ENCODE data around the gene SYCE3.

SYCE3 gene

GRCh38 chr22:50577697-50577986 lies 14.9 kb upstream of the SYCE3 start:
- H3K4me3 ChIP-seq (ENCODE audit: insufficient read depth, low read length, poor library complexity, severe bottlenecking): no peak overlapping the region
- H3K9me3 ChIP-seq (ENCODE audit: insufficient read depth, low read length): no peaks in the 10 kb centered on the region
- no peaks in the 10 kb centered on the region; the same call in 1 of the 2 replicates for H4K20me1 ChIP-seq (ENCODE audit: low read depth, low read length)
- no peaks in the 10 kb centered on the region for H3F3A ChIP-seq (ENCODE audit: insufficient read depth)
- no peaks in the 10 kb centered on the region for H3K27me3 ChIP-seq (ENCODE audit: low read length)
- no peaks in the 10 kb centered on the region for H3K9me2 ChIP-seq (replicated peaks; ENCODE audit: insufficient read depth, low read length)
- H2AFZ ChIP-seq (ENCODE audit: low read depth, low read length, severe bottlenecking): no peak overlapping the region
- peaks cover 8% of the 10 kb centered on the region for H3K79me2 ChIP-seq (ENCODE audit: insufficient read depth, low read length)
- no peak overlapping the region for H3K9ac ChIP-seq (ENCODE audit: low read length)
- H3K27ac ChIP-seq (ENCODE audit: low read depth, low read length): no peak overlapping the region
- no peaks in the 10 kb centered on the region for H3K36me3 ChIP-seq (ENCODE audit: low read length)
- H3K4me2 ChIP-seq (ENCODE audit: low read depth, low read length, poor library complexity, severe bottlenecking): no peak overlapping the region
- no peak for TF ChIP-seq EZH2phosphoT487 (conservative IDR thresholded peaks at IDR 0.05; ENCODE audit: low read length)
- no peak for TF ChIP-seq CTCF (IDR thresholded peaks at IDR 0.05; ENCODE audit: insufficient read depth, low read length, poor library complexity, severe bottlenecking)

- Histone ChIP-seq H3K79me2 (ENCODE audit: insufficient read depth, low read length) (peaks cover 7% of the 10 kb centered on the region), H3K9ac (ENCODE audit: low read length) (no peak overlapping the region), H3K36me3 (ENCODE audit: low read length) (no peaks in the 10 kb centered on the region), H3K9me3 (ENCODE audit: insufficient read depth, low read length) (no peaks in the 10 kb centered on the region), H3K27me3 (ENCODE audit: low read length) (no peaks in the 10 kb centered on the region), H3K27ac (ENCODE audit: low read depth, low read length) (no peak overlapping the region), H3K4me2 (ENCODE audit: low read depth, low read length, poor library complexity, severe bottlenecking) (no peak overlapping the region), H3K9me2 (replicated peaks; ENCODE audit: insufficient read depth, low read length) (no peaks in the 10 kb centered on the region), H2AFZ (ENCODE audit: low read depth, low read length, severe bottlenecking) (no peak overlapping the region), H4K20me1 (ENCODE audit: low read depth, low read length) (no peaks in the 10 kb centered on the region; the same call in 1 of the 2 replicates), H3F3A (ENCODE audit: insufficient read depth) (no peaks in the 10 kb centered on the region), H3K4me3 (ENCODE audit: insufficient read depth, low read length, poor library complexity, severe bottlenecking) (no peak overlapping the region)
- no peak for TF ChIP-seq CTCF (IDR thresholded peaks at IDR 0.05; ENCODE audit: insufficient read depth, low read length, poor library complexity, severe bottlenecking)
- TF ChIP-seq EZH2phosphoT487 (conservative IDR thresholded peaks at IDR 0.05; ENCODE audit: low read length): no peak
Measured at GRCh38 chr22:50576806-50577696, 14.3 kb upstream of the SYCE3 start.

DNA sequence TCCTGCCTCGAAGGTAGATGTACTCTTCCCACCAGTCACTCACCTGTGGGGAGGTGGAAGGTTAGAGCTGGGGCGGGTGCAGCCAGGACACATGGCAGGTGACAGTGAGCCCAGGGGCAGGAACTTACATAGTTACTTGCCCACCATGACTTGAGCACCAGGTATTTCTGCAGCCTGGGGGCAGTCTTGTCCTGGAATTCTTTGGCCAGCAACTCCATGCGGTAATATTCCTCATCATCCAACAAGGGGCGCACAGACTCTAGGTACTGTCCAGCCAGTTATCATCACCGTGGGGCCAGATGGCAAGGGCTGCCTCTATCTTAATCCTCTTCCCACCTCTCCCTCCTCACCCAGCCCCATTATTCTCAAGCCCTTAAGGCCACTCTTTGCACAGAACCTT lies 13.4 kb upstream of the SYCE3 start:
- Histone ChIP-seq H3K9me2 (replicated peaks; ENCODE audit: insufficient read depth, low read length) (no peaks in the 10 kb centered on the region), H3F3A (ENCODE audit: insufficient read depth) (no peaks in the 10 kb centered on the region), H4K20me1 (ENCODE audit: low read depth, low read length) (no peaks in the 10 kb centered on the region; the same call in 1 of the 2 replicates), H3K27me3 (ENCODE audit: low read length) (no peaks in the 10 kb centered on the region), H2AFZ (ENCODE audit: low read depth, low read length, severe bottlenecking) (no peak overlapping the region), H3K79me2 (ENCODE audit: insufficient read depth, low read length) (no peaks in the 10 kb centered on the region), H3K36me3 (ENCODE audit: low read length) (no peaks in the 10 kb centered on the region), H3K27ac (ENCODE audit: low read depth, low read length) (no peak overlapping the region), H3K4me2 (ENCODE audit: low read depth, low read length, poor library complexity, severe bottlenecking) (no peak overlapping the region), H3K4me3 (ENCODE audit: insufficient read depth, low read length, poor library complexity, severe bottlenecking) (no peak overlapping the region), H3K9ac (ENCODE audit: low read length) (no peak overlapping the region), H3K9me3 (ENCODE audit: insufficient read depth, low read length) (no peaks in the 10 kb centered on the region)
- no peak for TF ChIP-seq EZH2phosphoT487 (conservative IDR thresholded peaks at IDR 0.05; ENCODE audit: low read length)
- no peak for TF ChIP-seq CTCF (IDR thresholded peaks at IDR 0.05; ENCODE audit: insufficient read depth, low read length, poor library complexity, severe bottlenecking)
